GM21717 (cell line): Measurements from ENCODE around the gene STH.

Experiments
- ATAC-seq: cut with Tn5 transposase; IDR thresholded peaks from one replicate; pipeline ENCODE4 v1.9.1; 2021; ENCODE audit warnings: mild to moderate bottlenecking, moderate library complexity; ENCODE audit not compliant: unreplicated experiment

STH gene

GRCh38 chr17:45983614-45984310, 15.3 kb upstream of the STH start:
- no peak for ATAC-seq

GRCh38 chr17:45984368-45984767, 14.7 kb upstream of the STH start:
- ATAC-seq = no peak

- no peak for ATAC-seq
Measured at GRCh38 chr17:45985447-45985846, 13.6 kb upstream of the STH start.

- ATAC-seq = no peak
Measured at GRCh38 chr17:45986056-45986455, 13.0 kb upstream of the STH start.

- ATAC-seq = no peak
Measured at GRCh38 chr17:45987706-45988105, 11.3 kb upstream of the STH start.

GRCh38 chr17:45989759-45990158, 9.3 kb upstream of the STH start:
- no peak for ATAC-seq

GRCh38 chr17:45990886-45991285, 8.2 kb upstream of the STH start:
- no peak for ATAC-seq

GRCh38 chr17:45991341-45991740, 7.7 kb upstream of the STH start:
- no peak for ATAC-seq

GRCh38 chr17:45992175-45992574, 6.9 kb upstream of the STH start:
- ATAC-seq = no peak

GRCh38 chr17:45992904-45993303, 6.1 kb upstream of the STH start:
- no peak for ATAC-seq

- no peak for ATAC-seq
Measured at GRCh38 chr17:45993962-45994627, 5.0 kb upstream of the STH start.

GRCh38 chr17:45994987-45995386, 4.1 kb upstream of the STH start:
- ATAC-seq = no peak

GRCh38 chr17:45995627-45996270, 3.3 kb upstream of the STH start:
- ATAC-seq = no peak

- no peak for ATAC-seq
Measured at GRCh38 chr17:45996282-45996937, 2.6 kb upstream of the STH start.

- ATAC-seq = no peak
Measured at GRCh38 chr17:45997166-45997565, 1.9 kb upstream of the STH start.

GRCh38 chr17:45997624-45998023, 1.4 kb upstream of the STH start:
- ATAC-seq = no peak

- no peak for ATAC-seq
Measured at GRCh38 chr17:45999900-46000290, 845 bp downstream of the STH start.

- no peak for ATAC-seq
Measured at GRCh38 chr17:46000292-46000691, 1.2 kb downstream of the STH start.

- no peak for ATAC-seq
Measured at GRCh38 chr17:46000757-46001156, 1.7 kb downstream of the STH start.

GRCh38 chr17:46001390-46002310, 2.6 kb downstream of the STH start:
- ATAC-seq = no peak
